Fibroblast of skin of back (primary cell): Measurements from ENCODE around the gene TRPV4.
A peak's percentile ranks its signal among the peaks of the same experiment; 100 is the strongest.

Experiments
- DNase-seq: peaks from one replicate; pipeline ENCODE4 v3.0.0-alpha.2; 2013

Gene TRPV4

DNA sequence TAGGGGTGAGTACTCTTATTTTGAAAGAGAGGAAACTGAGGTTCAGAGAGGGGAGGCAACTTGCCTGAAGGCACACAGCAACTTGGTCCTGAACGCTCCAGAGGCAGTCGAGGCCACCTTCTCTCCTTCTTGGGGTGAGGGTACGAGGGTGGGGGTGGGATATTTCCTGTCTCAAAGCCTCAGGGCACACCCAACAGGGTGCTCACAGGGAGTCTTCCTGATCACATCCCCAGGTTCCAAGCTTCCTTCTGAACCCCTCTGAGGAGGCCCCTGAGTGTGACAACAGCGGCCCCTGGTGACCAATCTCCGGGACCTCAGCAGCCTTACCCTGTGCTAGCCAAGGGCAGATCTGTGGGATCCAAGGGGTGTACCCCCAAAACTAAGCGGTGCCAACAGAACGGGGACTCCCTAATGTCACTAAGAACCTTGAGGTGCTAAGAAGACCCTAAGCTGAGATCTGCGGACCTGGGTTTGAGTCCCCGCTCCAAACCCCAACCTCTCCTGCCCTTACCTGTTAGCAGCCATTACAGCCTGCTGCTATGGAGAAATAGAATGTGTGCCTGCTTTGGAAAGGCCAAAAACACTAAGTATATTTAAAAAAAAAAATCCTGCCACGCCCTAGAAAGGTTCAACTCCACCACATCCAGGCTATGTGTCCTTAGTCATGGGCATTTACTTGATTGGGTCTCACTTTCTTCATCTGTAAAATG lies 57.9 kb downstream of the TRPV4 start:
- DNase-seq: peak; percentile 59

DNA sequence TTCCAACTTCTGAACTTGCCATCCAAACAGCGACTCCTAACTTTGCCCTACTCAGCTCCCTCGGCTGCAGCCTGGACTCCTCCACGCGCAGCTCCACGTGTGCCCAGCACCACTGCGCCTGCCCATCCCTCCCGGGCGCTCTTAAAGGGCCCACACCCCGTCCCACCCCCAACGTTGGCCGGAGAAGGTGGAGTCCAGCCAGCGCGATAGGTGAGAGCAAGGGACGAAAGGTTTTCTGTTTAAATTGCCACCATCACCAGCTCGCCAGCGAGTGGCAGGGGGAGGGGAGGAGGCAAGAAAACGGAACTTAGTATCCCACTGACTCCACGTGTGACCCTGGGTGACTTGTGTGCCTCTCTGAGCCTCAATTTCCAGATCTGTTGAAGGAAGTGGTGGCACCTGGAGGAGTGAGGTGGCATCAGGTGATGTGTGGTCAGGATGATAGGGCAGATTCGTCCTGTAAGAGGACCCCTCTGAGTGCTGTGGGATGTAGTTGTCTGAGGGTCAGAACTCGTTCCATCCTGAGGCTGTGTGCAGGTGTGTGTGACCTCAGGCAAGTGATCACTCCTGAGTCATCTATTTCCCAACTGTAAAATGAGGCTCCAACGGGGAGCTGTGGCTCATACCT lies 59.7 kb downstream of the TRPV4 start:
- no peak for DNase-seq

DNA sequence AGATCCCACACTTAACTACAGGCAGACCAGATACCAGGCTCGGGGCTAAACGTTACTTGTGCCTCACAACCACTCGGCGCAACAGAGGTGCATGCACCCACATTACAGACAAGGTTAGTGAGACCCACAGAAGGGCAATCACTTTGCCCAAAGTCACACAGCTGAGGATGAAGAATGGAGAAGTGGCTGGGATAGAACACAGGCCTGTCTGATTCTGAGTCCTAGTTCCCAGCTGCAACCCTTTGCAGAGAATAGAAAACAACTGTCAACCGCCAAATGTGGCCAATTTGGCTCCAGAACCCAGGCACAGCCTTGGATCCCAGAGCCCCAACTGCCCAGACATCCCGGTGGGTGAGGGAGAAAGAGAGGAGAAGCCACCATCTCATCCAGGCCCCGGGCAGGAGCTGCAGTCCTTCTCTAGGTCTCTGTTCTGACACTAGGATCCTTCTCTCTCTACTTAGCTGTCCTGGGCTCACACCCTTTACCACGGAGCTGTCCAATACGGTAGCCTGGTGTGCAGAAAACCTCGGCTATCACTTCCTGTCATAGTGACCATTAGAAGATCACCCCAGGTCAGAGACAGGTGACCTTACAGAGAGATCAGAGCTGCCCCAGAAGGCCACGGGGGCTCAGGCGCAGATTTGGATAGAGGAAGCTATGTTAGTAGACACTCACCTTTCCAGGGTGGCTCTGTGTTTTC lies 60.4 kb downstream of the TRPV4 start:
- DNase-seq: no peak

DNA sequence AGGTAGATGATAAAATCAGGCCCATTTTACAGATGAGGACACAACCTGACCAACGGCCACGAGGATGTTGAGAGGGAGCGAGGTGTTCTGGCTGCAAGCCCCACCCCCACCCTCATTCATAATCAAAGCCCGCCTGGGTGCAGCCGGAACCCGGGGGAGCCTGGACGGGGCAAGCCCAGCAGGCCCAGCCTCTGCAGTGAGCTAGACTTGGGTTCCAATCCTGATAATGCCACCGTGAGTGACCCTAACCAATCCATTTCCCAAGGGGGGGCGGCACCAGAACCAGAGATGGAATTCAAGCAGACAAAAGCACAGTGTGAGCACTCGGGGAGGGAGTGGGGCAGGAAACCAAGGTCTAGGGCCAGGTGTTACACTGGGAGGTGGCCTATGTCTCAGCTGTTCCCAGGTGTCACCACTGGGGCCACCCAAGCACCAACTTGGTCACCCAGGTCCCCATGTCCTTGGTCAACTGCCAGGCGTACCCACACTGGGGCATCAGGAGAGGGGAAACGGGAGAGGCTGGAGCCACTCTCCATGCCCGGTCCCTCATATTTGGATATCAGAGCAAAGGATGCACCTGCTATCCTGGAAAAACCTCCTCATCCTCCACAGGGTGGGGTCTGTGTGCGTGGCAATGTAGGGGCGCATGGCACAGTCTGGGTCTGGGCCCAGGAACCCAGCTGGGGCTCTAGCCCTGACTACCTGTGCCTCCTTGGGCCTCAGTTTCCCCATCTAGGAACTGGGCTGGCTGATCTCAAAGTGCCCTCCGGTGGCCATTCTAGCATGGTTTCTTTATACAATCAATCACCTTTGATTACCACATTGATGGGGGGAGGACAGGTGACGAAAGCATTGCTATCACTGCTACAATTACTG lies 61.2 kb downstream of the TRPV4 start:
- DNase-seq: no peak

GRCh38 chr12:109770861-109771670 lies 62.1 kb downstream of the TRPV4 start:
- no peak for DNase-seq

- DNase-seq: no peak
Measured at GRCh38 chr12:109770104-109770860, 62.9 kb downstream of the TRPV4 start.

- no peak for DNase-seq
Measured at GRCh38 chr12:109768901-109769670, 64.1 kb downstream of the TRPV4 start.

DNA sequence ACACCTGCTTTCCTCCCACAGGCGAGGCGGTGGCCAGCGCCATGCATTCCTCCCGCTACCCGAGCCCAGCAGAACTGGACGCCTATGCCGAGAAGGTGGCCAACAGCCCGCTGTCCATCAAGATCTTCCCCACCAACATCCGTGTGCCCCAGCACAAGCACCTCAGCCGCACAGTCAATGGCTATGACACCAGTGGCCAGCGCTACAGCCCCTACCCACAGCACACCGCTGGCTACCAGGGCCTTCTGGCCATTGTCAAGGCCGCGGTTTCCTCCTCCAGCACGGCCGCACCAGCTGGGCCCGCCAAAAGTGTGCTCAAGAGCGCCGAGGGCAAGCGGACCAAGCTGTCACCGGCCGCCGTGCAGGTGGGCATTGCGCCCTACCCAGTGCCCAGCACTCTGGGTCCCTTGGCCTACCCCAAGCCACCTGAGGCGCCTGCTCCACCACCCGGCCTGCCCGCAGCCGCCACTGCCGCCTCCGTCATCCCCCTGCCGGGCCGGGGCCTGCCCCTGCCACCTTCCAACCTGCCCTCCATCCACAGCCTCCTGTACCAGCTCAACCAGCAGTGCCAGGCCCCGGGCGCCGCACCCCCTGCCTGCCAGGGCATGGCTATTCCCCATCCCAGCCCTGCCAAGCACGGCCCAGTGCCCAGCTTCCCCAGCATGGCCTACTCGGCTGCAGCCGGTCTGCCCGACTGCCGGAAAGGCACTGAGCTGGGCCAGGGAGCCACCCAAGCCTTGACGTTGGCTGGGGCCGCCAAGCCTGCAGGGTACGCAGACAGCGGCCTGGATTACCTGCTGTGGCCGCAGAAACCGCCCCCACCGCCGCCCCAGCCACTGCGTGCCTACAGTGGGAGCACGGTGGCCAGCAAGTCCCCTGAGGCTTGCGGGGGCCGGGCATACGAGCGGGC lies 65.0 kb downstream of the TRPV4 start:
- no peak for DNase-seq

DNA sequence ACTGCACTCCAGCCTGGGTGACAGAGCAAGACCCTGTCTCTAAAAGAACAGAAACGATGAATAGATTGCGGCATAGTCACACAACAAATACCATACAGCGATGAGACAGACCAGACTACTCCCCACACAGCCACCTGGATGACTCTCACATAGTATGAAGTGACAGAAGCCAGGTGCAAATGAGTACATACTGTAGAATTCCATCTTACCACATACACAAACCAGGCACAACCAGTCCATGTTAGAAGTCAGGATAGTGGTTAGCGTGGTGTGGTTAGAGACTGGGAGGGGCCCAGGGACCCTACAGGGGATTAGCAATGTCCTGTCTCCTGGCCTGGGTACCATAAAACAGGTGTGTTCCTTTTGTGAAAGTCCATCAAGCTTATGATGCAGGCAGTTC lies 65.7 kb downstream of the TRPV4 start:
- DNase-seq: no peak

- DNase-seq: no peak
Measured at GRCh38 chr12:109766251-109766778, 66.9 kb downstream of the TRPV4 start.

- DNase-seq: no peak
Measured at GRCh38 chr12:109765446-109765810, 67.8 kb downstream of the TRPV4 start.

DNA sequence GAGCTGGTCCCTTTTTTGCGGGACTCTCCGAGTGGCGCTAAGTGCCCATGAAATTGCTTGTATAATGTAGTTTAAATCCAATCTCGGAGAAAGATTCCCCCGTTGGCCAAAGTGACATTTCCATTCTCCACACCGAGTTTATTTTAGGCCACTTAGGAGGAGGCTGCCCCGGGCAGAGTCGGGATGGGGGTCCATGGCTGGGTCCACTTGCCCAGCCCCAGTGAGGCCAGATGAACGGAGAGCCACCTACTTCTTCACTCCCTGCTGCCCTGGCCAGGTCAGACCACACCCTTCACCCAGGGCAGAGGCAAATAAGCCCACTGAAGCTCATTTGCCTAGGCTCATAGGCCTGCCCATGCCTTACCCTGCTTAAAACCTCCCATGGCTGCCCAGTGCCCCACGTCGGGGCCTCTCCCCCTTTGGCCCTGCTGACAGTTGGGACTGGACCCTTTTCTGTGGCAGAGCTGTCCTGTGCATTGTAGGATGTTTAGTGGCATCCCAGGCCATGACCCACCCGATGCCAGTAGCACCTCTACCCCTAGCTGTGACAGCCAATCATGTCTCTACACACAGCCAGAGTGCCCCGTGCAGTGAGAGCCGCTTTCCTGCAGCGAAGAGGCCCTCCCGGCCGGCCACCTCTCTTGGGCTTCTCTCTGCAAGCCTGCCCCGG lies 68.3 kb downstream of the TRPV4 start:
- DNase-seq: no peak

GRCh38 chr12:109764123-109764522 lies 69.1 kb downstream of the TRPV4 start:
- no peak for DNase-seq

GRCh38 chr12:109763201-109763841 lies 69.9 kb downstream of the TRPV4 start:
- DNase-seq: peak; percentile 76

GRCh38 chr12:109762673-109763191 lies 70.5 kb downstream of the TRPV4 start:
- DNase-seq: no peak

GRCh38 chr12:109762071-109762672 lies 71.0 kb downstream of the TRPV4 start:
- DNase-seq: no peak
